Measurements from ENCODE around the gene MLH1.

The MLH1 gene

DNA sequence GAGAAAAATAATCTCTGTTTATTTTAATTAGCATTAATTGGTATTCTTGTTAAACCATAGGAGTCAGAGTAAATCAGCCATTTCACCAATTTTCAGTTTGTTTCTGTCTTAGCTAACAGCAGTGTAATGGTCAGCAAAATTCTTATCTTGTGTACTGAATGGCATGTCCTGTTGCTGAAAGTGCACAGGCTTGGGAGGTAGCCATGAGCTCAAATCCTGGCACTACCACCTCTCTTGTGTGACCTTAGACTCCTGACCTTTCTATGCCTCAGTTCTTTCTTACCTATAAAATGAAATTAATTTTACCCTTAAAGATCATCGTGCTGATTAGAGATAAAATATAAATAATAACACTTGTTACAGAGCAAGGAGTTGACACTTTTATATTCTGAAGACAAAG, 35.8 kb downstream of the MLH1 start:
- TF ChIP-seq, protein P1, sequence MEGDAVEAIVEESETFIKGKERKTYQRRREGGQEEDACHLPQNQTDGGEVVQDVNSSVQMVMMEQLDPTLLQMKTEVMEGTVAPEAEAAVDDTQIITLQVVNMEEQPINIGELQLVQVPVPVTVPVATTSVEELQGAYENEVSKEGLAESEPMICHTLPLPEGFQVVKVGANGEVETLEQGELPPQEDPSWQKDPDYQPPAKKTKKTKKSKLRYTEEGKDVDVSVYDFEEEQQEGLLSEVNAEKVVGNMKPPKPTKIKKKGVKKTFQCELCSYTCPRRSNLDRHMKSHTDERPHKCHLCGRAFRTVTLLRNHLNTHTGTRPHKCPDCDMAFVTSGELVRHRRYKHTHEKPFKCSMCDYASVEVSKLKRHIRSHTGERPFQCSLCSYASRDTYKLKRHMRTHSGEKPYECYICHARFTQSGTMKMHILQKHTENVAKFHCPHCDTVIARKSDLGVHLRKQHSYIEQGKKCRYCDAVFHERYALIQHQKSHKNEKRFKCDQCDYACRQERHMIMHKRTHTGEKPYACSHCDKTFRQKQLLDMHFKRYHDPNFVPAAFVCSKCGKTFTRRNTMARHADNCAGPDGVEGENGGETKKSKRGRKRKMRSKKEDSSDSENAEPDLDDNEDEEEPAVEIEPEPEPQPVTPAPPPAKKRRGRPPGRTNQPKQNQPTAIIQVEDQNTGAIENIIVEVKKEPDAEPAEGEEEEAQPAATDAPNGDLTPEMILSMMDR (IDR thresholded peaks at IDR 0.05), result no peak

- TF ChIP-seq, protein P1 (IDR thresholded peaks at IDR 0.05), result no peak
Measured at GRCh38 chr3:37029516-37030163, 36.3 kb downstream of the MLH1 start.

DNA sequence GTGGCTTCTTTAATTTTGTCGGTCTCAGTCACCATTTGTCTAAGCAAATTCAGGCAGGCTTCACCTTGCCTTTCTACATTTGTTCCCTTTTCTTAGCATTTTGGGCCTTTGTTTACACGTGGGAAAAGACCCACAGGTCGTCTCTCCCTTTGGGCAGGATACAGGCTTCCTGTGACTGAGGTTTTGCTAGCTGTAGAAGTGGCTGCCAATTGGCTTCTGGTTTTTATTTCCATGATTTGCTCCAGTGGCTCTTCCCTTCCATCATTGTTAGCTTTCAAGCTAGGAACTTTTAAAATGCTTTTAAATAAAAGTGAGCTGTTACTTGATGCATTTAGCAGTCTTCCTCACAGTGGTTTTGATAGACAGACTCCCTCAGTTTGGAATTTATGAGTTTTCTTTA, 37.3 kb downstream of the MLH1 start:
- TF ChIP-seq, protein P1 (IDR thresholded peaks at IDR 0.05), result no peak

GRCh38 chr3:37031096-37031682, 37.9 kb downstream of the MLH1 start:
- TF ChIP-seq, protein P1 (IDR thresholded peaks at IDR 0.05), result no peak

DNA sequence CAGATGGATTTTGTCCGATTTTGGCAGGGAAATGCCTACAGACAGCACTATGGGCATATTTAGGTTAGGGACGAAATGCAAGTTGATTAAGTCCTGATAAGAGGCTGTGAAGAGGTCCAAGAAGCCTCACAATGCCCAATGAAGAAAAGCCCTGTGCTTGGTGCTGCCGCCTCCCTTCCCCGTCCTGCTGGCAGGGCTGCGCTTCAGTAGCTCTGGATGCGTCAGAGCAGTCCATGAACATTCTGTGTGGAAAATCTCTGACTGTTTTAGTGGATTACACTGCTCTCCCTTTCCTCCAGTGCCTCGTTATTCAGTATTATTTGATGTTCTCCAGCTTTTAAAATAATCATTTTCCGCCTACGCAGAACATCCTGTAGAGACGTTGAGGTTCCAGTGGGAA, 39.6 kb downstream of the MLH1 start:
- TF ChIP-seq, protein P1 (IDR thresholded peaks at IDR 0.05), result no peak

- TF ChIP-seq, protein P1 (IDR thresholded peaks at IDR 0.05), result no peak
Measured at GRCh38 chr3:37037352-37037751, 44.0 kb downstream of the MLH1 start.

- TF ChIP-seq, protein P1 (IDR thresholded peaks at IDR 0.05), result no peak
Measured at GRCh38 chr3:37039161-37039846, 46.0 kb downstream of the MLH1 start.

Data from LNCAP (cell line).